Adrenal gland (tissue), 5 donors: ENCODE measurements around the gene SF3B1.

Experiments used
- CTCF ChIP-seq, 6 experiments: fragments of 450-650 bp in 4 of 6; fragments of 200-600 bp in 2 of 6; sonication (generic) in 1 of 6; IDR thresholded peaks; 1 replicate in 5 of 6; 2 replicates in 1 of 6; pipeline versions ENCODE4 v1.5.1 to v1.8.0; 2016 to 2021; ENCODE audit warnings: antibody characterized with exemption in 6 of 6, mild to moderate bottlenecking in 2 of 6, moderate library complexity in 1 of 6
- POLR2A ChIP-seq, 2 donors: fragments of 450-650 bp; IDR thresholded peaks; one replicate each; pipeline ENCODE4 v1.6.1; 2017; ENCODE audit warnings: antibody characterized with exemption in 2 of 2, mild to moderate bottlenecking in 2 of 2, moderate library complexity in 1 of 2
- donor health status: DM: no; HTN: no; CAD: no.

GRCh38 chr2:197372592-197372991 is 62.2 kb downstream of the SF3B1 start:
- TF ChIP-seq CTCF (IDR thresholded peaks at IDR 0.05) = no peak
- no peak for TF ChIP-seq POLR2A (IDR thresholded peaks at IDR 0.05)
